Caco-2 (cell line): Measurements from ENCODE around the gene PPARA. TPM values are rescaled to one million over a fixed set of nuclear protein-coding genes. Genes with fewer than 3 reads are reported as not detected.

Source experiments
- BruUV-seq: library from RNA; stranded (reverse); fragments of 400-500 nt; replicated peaks from 2 replicates; lab custom pipeline; 2021; lab: Mats Ljungman, UMichigan
- CTCF ChIA-PET: fragments of 300-600 bp; sonication (Branson Sonifier 250); formaldehyde crosslinking; loops from one replicate; lab custom pipeline; 2022; ENCODE audit warnings: antibody characterized with exemption; lab: Charles Lee
- POLR2A ChIA-PET: fragments of 300-600 bp; sonication (Branson Sonifier 250); formaldehyde crosslinking; loops from one replicate; lab custom pipeline; 2022; ENCODE audit warnings: antibody characterized with exemption; lab: Charles Lee
- DNase-seq, 2 experiments: peaks; one replicate each; pipeline versions ENCODE4 v3.0.0 to v3.0.0-alpha.2; 2020 to 2022
- H3K27me3 ChIP-seq: replicated peaks from 2 replicates; pipeline ENCODE4 v1.6.0; 2011; ENCODE audit warnings: low read length; ENCODE audit not compliant: control insufficient read depth, insufficient read depth
- H3K36me3 ChIP-seq: 2 replicates; pipeline ENCODE4 v1.5.1; 2011; ENCODE audit warnings: low read length; ENCODE audit not compliant: control insufficient read depth, insufficient read depth
- H3K4me1 ChIP-seq: fragments of 250-450 bp; sonication (Bioruptor Pico); 2 replicates; pipeline ENCODE4 v1.5.1; 2020; ENCODE audit warnings: mild to moderate bottlenecking
- H3K4me3 ChIP-seq: 2 replicates; pipeline ENCODE4 v1.5.1; 2011; ENCODE audit warnings: low read depth, mild to moderate bottlenecking, control low read depth, low read length
- H3K9me3 ChIP-seq: fragments of 250-450 bp; sonication (Bioruptor Pico); 2 replicates; pipeline ENCODE4 v1.5.1; 2020; ENCODE audit warnings: mild to moderate bottlenecking, moderate library complexity
- H3K27ac Mint-ChIP-seq: one replicate; pipeline ENCODE4 v1.8.0; 2022; ENCODE audit warnings: mixed read lengths; ENCODE audit not compliant: unreplicated experiment
- H3K27me3 Mint-ChIP-seq: one replicate; pipeline ENCODE4 v1.8.0; 2022; ENCODE audit warnings: mixed read lengths; ENCODE audit not compliant: insufficient read depth, unreplicated experiment
- H3K36me3 Mint-ChIP-seq: one replicate; pipeline ENCODE4 v1.8.0; 2022; ENCODE audit warnings: mild to moderate bottlenecking, mixed read lengths; ENCODE audit not compliant: insufficient read depth, unreplicated experiment
- H3K4me1 Mint-ChIP-seq: one replicate; pipeline ENCODE4 v1.8.0; 2022; ENCODE audit warnings: low read depth, mixed read lengths; ENCODE audit not compliant: unreplicated experiment
- H3K4me3 Mint-ChIP-seq: one replicate; pipeline ENCODE4 v1.8.0; 2022; ENCODE audit warnings: mild to moderate bottlenecking, moderate library complexity, mixed read lengths; ENCODE audit not compliant: unreplicated experiment
- H3K9me3 Mint-ChIP-seq: one replicate; pipeline ENCODE4 v1.8.0; 2022; ENCODE audit warnings: mixed read lengths; ENCODE audit not compliant: unreplicated experiment
- CTCF ChIP-seq, 2 experiments: fragments of 200-600 bp in 1 of 2; IDR thresholded peaks; 1 replicate in 1 of 2; 2 replicates in 1 of 2; pipeline versions ENCODE4 v1.5.1 to v1.8.0; 2011 to 2022; ENCODE audit warnings: antibody characterized with exemption in 1 of 2, control low read depth in 1 of 2, inconsistent platforms in 1 of 2, low read depth in 1 of 2, low read length in 1 of 2, mild to moderate bottlenecking in 1 of 2, moderate library complexity in 1 of 2; ENCODE audit not compliant: insufficient read depth in 1 of 2, severe bottlenecking in 1 of 2, unreplicated experiment in 1 of 2
- intact Hi-C: fragments of 100-400 bp; cut with micrococcal nuclease; formaldehyde crosslinking; loops from one replicate; pipeline ENCODE4 v1.10.0; 2022; ENCODE audit not compliant: unreplicated experiment
- total RNA-seq: library from RNA; stranded (reverse); gene quantifications from 2 replicates; pipeline ENCODE4 v1.2.3, GENCODE V29; 2022

PPARA gene
- total RNA-seq, 1 experiment from 2014 or later, result 13.4 TPM

GRCh38 chr22:46209262-46209661 lies 58.9 kb downstream of the PPARA start:
- CTCF ChIA-PET, result no interaction called here
- no peaks in the 10 kb centered on the region for H3K4me1 ChIP-seq
- H3K36me3 ChIP-seq, result no peaks in the 10 kb centered on the region
- BruUV-seq, result no TSS peak
- H3K27me3 ChIP-seq, result no peaks in the 10 kb centered on the region
- Mint-ChIP-seq H3K27ac (no peak overlapping the region), H3K36me3 (peaks cover 17% of the 10 kb centered on the region), H3K4me1 (no peaks in the 10 kb centered on the region), H3K9me3 (peaks cover 24% of the 10 kb centered on the region), H3K27me3 (no peaks in the 10 kb centered on the region), H3K4me3 (no peak overlapping the region)
- no peak for DNase-seq
- no peak overlapping the region for H3K4me3 ChIP-seq
- intact Hi-C loops, result no loop called here
- peaks cover 21% of the 10 kb centered on the region for H3K9me3 ChIP-seq
- no peak for TF ChIP-seq CTCF (IDR thresholded peaks at IDR 0.05; ENCODE audit: insufficient read depth in 1 of 2, low read depth in 1 of 2, low read length in 1 of 2, severe bottlenecking in 1 of 2, unreplicated experiment in 1 of 2)
- POLR2A ChIA-PET, result no interaction called here

- H3K27ac Mint-ChIP-seq, result no peak overlapping the region
- intact Hi-C loops, result no loop called here
- ChIA-PET CTCF (no interaction called here), POLR2A (no interaction called here)
- DNase-seq, result no peak
- H3K4me3 ChIP-seq, result no peak overlapping the region
- no peaks in the 10 kb centered on the region for H3K4me1 ChIP-seq
- BruUV-seq, result no TSS peak
- H3K4me1 Mint-ChIP-seq, result no peaks in the 10 kb centered on the region
- H3K9me3 ChIP-seq, result peaks cover 21% of the 10 kb centered on the region
- no peak overlapping the region for H3K4me3 Mint-ChIP-seq
- H3K27me3 Mint-ChIP-seq, result no peaks in the 10 kb centered on the region
- H3K27me3 ChIP-seq, result no peaks in the 10 kb centered on the region
- TF ChIP-seq CTCF (IDR thresholded peaks at IDR 0.05; ENCODE audit: insufficient read depth in 1 of 2, low read depth in 1 of 2, low read length in 1 of 2, severe bottlenecking in 1 of 2, unreplicated experiment in 1 of 2), result no peak
- no peaks in the 10 kb centered on the region for H3K36me3 ChIP-seq
- peaks cover 24% of the 10 kb centered on the region for H3K9me3 Mint-ChIP-seq
- H3K36me3 Mint-ChIP-seq, result peaks cover 17% of the 10 kb centered on the region
Measured at GRCh38 chr22:46212195-46212594, 61.9 kb downstream of the PPARA start.

DNA sequence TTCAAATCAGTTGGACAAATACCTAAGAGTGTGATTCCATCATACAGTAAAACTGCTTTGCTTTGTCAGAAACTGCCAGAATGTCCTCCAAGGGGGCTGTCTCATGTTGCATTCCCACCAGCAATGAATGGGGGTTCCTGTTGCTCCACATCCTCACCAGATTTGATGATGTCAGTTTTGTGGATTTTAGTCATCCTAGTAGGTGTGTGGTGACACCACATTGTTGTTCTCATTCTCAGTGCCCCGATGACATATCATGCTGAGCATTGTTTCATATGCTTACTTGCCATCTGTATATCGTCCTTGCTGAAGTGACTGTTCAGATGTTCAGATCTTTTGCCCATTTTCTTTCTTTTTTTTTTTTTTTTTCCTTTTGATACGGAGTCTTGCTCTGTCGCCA lies 62.7 kb downstream of the PPARA start:
- H3K4me1 Mint-ChIP-seq, result no peaks in the 10 kb centered on the region
- DNase-seq, result no peak
- POLR2A ChIA-PET, result interaction anchor here (0.7 kb wide), 1 partner anchor 119 kb away, joined by 8 read pairs; no protein-coding TSS in a partner anchor
- Histone ChIP-seq H3K4me1 (no peaks in the 10 kb centered on the region), H3K36me3 (no peaks in the 10 kb centered on the region), H3K27me3 (no peaks in the 10 kb centered on the region), H3K4me3 (no peak overlapping the region), H3K9me3 (peaks cover 17% of the 10 kb centered on the region)
- peaks cover 17% of the 10 kb centered on the region for H3K36me3 Mint-ChIP-seq
- no peak for TF ChIP-seq CTCF (IDR thresholded peaks at IDR 0.05; ENCODE audit: insufficient read depth in 1 of 2, low read depth in 1 of 2, low read length in 1 of 2, severe bottlenecking in 1 of 2, unreplicated experiment in 1 of 2)
- no peak overlapping the region for H3K27ac Mint-ChIP-seq
- peaks cover 24% of the 10 kb centered on the region for H3K9me3 Mint-ChIP-seq
- H3K27me3 Mint-ChIP-seq, result no peaks in the 10 kb centered on the region
- intact Hi-C loops, result no loop called here
- CTCF ChIA-PET, result no interaction called here
- no peak overlapping the region for H3K4me3 Mint-ChIP-seq
- no TSS peak for BruUV-seq
